Left ventricle myocardium inferior (tissue), 1 donor: ENCODE measurements around the gene MDFI. TPM values are rescaled to one million over a fixed set of nuclear protein-coding genes. Genes with fewer than 3 reads are reported as not detected.

ENCODE experiments used
- DNase-seq: peaks from one replicate; pipeline ENCODE4 v3.0.0-alpha.2; 2020
- H3K27ac ChIP-seq: fragments of 200-600 bp; replicated peaks from 2 replicates; pipeline ENCODE4 v1.8.0; 2021
- H3K27me3 ChIP-seq: fragments of 200-600 bp; 2 replicates; pipeline ENCODE4 v1.8.0; 2021; ENCODE audit warnings: low read depth
- H3K36me3 ChIP-seq: fragments of 200-600 bp; 2 replicates; pipeline ENCODE4 v1.8.0; 2021
- H3K4me1 ChIP-seq: fragments of 200-600 bp; 2 replicates; pipeline ENCODE4 v1.8.0; 2021
- H3K4me3 ChIP-seq: fragments of 200-600 bp; 2 replicates; pipeline ENCODE4 v1.8.0; 2021; ENCODE audit warnings: mild to moderate bottlenecking, moderate library complexity
- H3K9me3 ChIP-seq: fragments of 200-600 bp; replicated peaks from 2 replicates; pipeline ENCODE4 v1.8.0; 2021
- intact Hi-C: fragments of 100-400 bp; cut with micrococcal nuclease; formaldehyde crosslinking; loops from one replicate; pipeline ENCODE4 v1.11.0; 2022
- total RNA-seq: library from RNA; stranded (reverse); fragmentation: NEBNext Ultra II Directional; extraction: Animal tissue kit (Norgen Biotek cat#: 25700); gene quantifications from one replicate; pipeline ENCODE4 v1.2.1, GENCODE V29; 2021
- TF ChIP-seq, protein P1 (sequence below): fragments of 200-600 bp; IDR thresholded peaks from 2 replicates; pipeline ENCODE4 v1.8.0; 2021; ENCODE audit warnings: antibody characterized with exemption, mild to moderate bottlenecking, borderline replicate concordance
- donor health status: DM: no; HTN: yes; CAD: no; lungs with severe emphysema.

MDFI gene
- total RNA-seq, 1 donor from 2014 or later, result 0.77 TPM

DNA sequence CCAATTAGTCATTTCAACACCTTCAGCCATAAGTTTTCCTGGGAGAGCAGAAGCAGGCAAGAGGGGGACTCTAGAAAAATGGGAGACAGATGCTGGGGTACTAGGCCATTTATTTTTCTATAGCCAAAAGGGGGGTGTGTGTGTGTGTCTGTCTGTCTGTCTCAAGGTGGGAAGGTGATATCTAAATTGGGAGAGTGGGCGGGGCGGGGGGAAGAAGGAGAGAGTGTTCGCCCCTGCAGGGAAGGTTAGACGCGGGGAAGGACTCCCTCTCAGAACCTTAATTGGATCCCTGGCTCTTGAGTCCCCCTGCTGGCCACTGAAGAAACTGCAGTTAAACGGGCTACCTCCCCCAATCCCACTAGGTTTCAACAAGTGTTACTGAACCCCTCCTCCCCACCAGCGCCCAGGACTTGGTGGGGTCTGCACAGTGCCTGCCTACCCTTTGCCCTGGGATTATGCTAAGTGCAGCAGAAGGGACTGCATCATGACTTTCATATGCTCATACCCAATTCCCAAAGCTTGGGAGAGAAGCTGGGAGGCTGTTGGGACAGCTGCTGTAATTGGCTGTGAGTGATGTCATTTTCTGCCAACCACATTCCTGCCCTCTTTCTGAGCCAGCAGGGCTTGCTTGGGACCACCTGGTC lies 46.3 kb upstream of the MDFI start:
- Histone ChIP-seq H3K36me3 (peaks cover 26% of the 10 kb centered on the region), H3K4me1 (no peaks in the 10 kb centered on the region), H3K4me3 (no peak overlapping the region), H3K9me3 (no peaks in the 10 kb centered on the region), H3K27ac (no peak overlapping the region), H3K27me3 (no peaks in the 10 kb centered on the region)
- TF ChIP-seq, protein P1, sequence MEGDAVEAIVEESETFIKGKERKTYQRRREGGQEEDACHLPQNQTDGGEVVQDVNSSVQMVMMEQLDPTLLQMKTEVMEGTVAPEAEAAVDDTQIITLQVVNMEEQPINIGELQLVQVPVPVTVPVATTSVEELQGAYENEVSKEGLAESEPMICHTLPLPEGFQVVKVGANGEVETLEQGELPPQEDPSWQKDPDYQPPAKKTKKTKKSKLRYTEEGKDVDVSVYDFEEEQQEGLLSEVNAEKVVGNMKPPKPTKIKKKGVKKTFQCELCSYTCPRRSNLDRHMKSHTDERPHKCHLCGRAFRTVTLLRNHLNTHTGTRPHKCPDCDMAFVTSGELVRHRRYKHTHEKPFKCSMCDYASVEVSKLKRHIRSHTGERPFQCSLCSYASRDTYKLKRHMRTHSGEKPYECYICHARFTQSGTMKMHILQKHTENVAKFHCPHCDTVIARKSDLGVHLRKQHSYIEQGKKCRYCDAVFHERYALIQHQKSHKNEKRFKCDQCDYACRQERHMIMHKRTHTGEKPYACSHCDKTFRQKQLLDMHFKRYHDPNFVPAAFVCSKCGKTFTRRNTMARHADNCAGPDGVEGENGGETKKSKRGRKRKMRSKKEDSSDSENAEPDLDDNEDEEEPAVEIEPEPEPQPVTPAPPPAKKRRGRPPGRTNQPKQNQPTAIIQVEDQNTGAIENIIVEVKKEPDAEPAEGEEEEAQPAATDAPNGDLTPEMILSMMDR, result peak; percentile 95
- peak; percentile 64 for DNase-seq
- intact Hi-C loops, result loop anchor here (5.0 kb wide), 2 partner anchors 130 to 225 kb away; no protein-coding TSS in a partner anchor

DNA sequence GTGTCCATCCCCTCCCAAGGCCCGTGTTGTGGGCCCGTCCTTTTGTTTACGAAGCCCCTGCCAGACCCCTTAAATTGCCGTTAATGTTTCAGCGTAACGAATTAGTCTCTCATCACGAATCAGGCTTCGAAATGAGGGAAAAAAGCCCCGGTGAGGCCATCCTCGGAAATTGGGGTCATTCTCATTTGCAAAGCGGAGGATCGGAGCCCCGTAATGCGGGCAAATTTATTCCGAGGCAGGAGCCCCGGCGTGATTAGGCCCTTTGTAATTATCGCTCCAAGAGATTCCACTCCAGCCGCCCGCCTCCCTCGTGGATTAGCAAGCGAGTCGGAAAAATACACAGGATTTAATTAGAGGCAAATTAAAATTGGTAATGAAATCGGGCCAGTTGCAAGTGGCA lies 44.9 kb upstream of the MDFI start:
- no peak for DNase-seq
- TF ChIP-seq, protein P1, result no peak
- Histone ChIP-seq H3K27me3 (no peaks in the 10 kb centered on the region), H3K4me3 (no peak overlapping the region), H3K27ac (no peak overlapping the region), H3K4me1 (no peaks in the 10 kb centered on the region), H3K36me3 (peaks cover 33% of the 10 kb centered on the region), H3K9me3 (no peaks in the 10 kb centered on the region)
- intact Hi-C loops, result loop anchor here (5.0 kb wide), 2 partner anchors 131 to 226 kb away; no protein-coding TSS in a partner anchor

DNA sequence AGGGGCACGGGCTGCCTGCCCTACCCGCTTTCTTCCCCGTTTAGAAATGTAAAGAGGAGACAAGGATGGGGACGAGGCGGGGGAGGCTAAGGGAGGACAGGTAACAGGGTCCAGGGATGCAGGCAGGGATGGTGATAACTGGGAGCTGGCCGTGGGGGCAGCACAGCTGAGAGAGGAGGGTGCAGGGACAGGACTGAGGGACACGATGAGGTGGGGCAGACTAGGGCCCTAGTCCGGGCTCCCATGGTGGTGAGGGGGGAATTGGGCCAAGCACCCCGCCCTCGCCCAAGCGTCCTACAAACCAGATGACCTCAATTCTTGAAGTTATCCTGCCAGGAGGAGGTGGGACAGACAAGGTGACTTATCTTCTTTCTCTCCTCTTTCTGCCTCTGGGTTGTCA lies 44.4 kb upstream of the MDFI start:
- DNase-seq, result no peak
- H3K4me3 ChIP-seq, result no peak overlapping the region
- TF ChIP-seq, protein P1, result no peak
- intact Hi-C loops, result loop anchor here (5.0 kb wide), 2 partner anchors 132 to 227 kb away; no protein-coding TSS in a partner anchor
- H3K36me3 ChIP-seq, result peaks cover 28% of the 10 kb centered on the region
- no peaks in the 10 kb centered on the region for H3K9me3 ChIP-seq
- H3K27ac ChIP-seq, result no peak overlapping the region
- no peaks in the 10 kb centered on the region for H3K27me3 ChIP-seq
- no peaks in the 10 kb centered on the region for H3K4me1 ChIP-seq

DNA sequence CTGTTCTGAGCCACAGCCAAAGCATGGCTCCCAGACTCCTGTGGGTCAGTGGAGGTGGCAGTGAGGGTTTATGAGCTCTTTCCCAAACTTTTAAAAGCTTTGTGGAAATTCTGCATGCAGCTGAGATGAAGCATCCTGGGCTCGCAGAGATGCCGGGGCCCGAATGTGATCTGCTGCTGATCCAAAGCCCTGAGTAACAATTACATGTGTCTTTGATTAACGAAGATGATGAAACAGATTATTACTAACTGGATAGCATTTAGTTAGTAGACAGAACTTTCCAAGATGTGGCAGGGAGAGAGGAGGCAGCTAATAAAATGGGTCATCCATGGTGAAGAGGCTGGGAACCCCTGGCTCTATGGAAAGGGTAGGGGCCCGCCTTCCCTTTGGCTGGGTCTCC lies 43.9 kb upstream of the MDFI start:
- Histone ChIP-seq H3K4me1 (no peaks in the 10 kb centered on the region), H3K27me3 (no peaks in the 10 kb centered on the region), H3K36me3 (peaks cover 28% of the 10 kb centered on the region), H3K4me3 (no peak overlapping the region), H3K9me3 (no peaks in the 10 kb centered on the region), H3K27ac (no peak overlapping the region)
- DNase-seq, result no peak
- TF ChIP-seq, protein P1, result no peak
- intact Hi-C loops, result loop anchor here (5.0 kb wide), 2 partner anchors 132 to 227 kb away; no protein-coding TSS in a partner anchor

DNA sequence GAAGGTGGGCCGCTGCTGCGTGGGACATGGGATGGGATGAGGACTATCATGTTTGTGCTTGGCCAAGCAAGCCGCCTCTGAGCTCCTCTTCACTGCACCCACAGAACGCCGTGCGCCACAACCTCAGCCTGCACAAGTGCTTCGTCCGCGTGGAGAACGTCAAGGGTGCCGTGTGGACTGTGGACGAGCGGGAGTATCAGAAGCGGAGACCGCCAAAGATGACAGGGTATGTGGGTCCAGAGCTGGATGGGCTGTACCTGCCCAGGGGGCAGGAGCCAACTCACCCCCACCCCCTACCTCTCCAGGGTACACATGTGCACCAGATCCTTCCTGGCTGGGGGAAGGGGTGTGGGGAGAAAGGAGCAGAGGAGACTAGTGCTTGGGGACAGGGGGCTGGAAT lies 43.5 kb upstream of the MDFI start:
- Histone ChIP-seq H3K9me3 (no peaks in the 10 kb centered on the region), H3K4me3 (no peak overlapping the region), H3K36me3 (peaks cover 28% of the 10 kb centered on the region), H3K27me3 (no peaks in the 10 kb centered on the region), H3K4me1 (no peaks in the 10 kb centered on the region), H3K27ac (no peak overlapping the region)
- DNase-seq, result no peak
- intact Hi-C loops, result loop anchor here (5.0 kb wide), 2 partner anchors 132 to 227 kb away; no protein-coding TSS in a partner anchor
- TF ChIP-seq, protein P1, result no peak
